OCI-LY1 (cell line): ENCODE measurements around the gene PFKFB2.

Experiments
- H2AFZ ChIP-seq: fragments of 200-600 bp; sonication (generic), shearing (Covaris generic); 2 replicates; pipeline ENCODE4 v1.6.0; 2014; ENCODE audit warnings: antibody characterized with exemption, mild to moderate bottlenecking, low read length
- H3F3A ChIP-seq: fragments of 200-600 bp; sonication (generic), shearing (Covaris generic); 2 replicates; pipeline ENCODE4 v1.6.0; 2014; ENCODE audit warnings: mild to moderate bottlenecking, antibody characterized with exemption, low read length, moderate library complexity; ENCODE audit not compliant: insufficient read depth
- H3K27ac ChIP-seq: fragments of 200-600 bp; sonication (generic); 2 replicates; pipeline ENCODE4 v1.5.1; 2014; ENCODE audit warnings: low read length, mixed run types, mild to moderate bottlenecking, low read depth; ENCODE audit not compliant: poor library complexity, severe bottlenecking
- H3K27me3 ChIP-seq: fragments of 200-600 bp; sonication (generic); 2 replicates; pipeline ENCODE4 v1.6.0; 2014; ENCODE audit warnings: antibody characterized with exemption, mild to moderate bottlenecking, low read length, moderate library complexity; ENCODE audit not compliant: insufficient read depth
- H3K36me3 ChIP-seq: fragments of 200-600 bp; sonication (generic); 2 replicates; pipeline ENCODE4 v1.6.1; 2014; ENCODE audit warnings: mild to moderate bottlenecking, antibody characterized with exemption, low read length, moderate library complexity, mixed read lengths; ENCODE audit not compliant: insufficient read depth
- H3K4me1 ChIP-seq: fragments of 200-600 bp; sonication (generic); 2 replicates; pipeline ENCODE4 v1.5.1; 2014; ENCODE audit warnings: mild to moderate bottlenecking, low read length, moderate library complexity; ENCODE audit not compliant: insufficient read depth, severe bottlenecking
- H3K4me2 ChIP-seq: fragments of 200-600 bp; sonication (generic), shearing (Covaris generic); 2 replicates; pipeline ENCODE4 v1.6.1; 2014; ENCODE audit warnings: low read length
- H3K4me3 ChIP-seq: fragments of 200-600 bp; sonication (generic); 2 replicates; pipeline ENCODE4 v1.5.1; 2014; ENCODE audit warnings: low read length, low read depth, mild to moderate bottlenecking, mixed read lengths; ENCODE audit not compliant: poor library complexity, severe bottlenecking
- H3K79me2 ChIP-seq: fragments of 200-600 bp; shearing (Covaris generic); 2 replicates; pipeline ENCODE4 v1.6.1; 2016; ENCODE audit warnings: mixed run types, low read length, mixed read lengths; ENCODE audit not compliant: insufficient read depth
- H3K9ac ChIP-seq: fragments of 200-600 bp; sonication (generic), shearing (Covaris generic); 2 replicates; pipeline ENCODE4 v1.6.1; 2014; ENCODE audit warnings: mild to moderate bottlenecking, low read length, mixed read lengths
- H3K9me2 ChIP-seq: fragments of 200-600 bp; sonication (generic), shearing (Covaris generic); 2 replicates; pipeline ENCODE4 v1.6.1; 2014; ENCODE audit warnings: low read depth, mild to moderate bottlenecking, low read length, mixed read lengths
- H3K9me3 ChIP-seq: fragments of 200-600 bp; shearing (Covaris generic); 2 replicates; pipeline ENCODE4 v1.6.1; 2014; ENCODE audit warnings: low read length, mixed read lengths
- H4K20me1 ChIP-seq: fragments of 200-600 bp; sonication (generic), shearing (Covaris generic); 2 replicates; pipeline ENCODE4 v1.6.0; 2016; ENCODE audit warnings: mild to moderate bottlenecking, low read length; ENCODE audit not compliant: insufficient read depth
- CTCF ChIP-seq: fragments of 200-600 bp; sonication (generic), shearing (Covaris generic); IDR thresholded peaks from 2 replicates; pipeline ENCODE4 v1.5.1; 2017; ENCODE audit warnings: mild to moderate bottlenecking, antibody characterized with exemption, low read length, moderate library complexity, mixed read lengths
- EZH2 ChIP-seq: fragments of 200-600 bp; sonication (generic), shearing (Covaris generic); IDR thresholded peaks from 2 replicates; pipeline ENCODE4 v1.8.0; 2017; ENCODE audit warnings: borderline replicate concordance, mixed run types, mild to moderate bottlenecking, antibody characterized with exemption, low read length, moderate library complexity, mixed read lengths

PFKFB2 gene

GRCh38 chr1:207020065-207020708, 32.9 kb upstream of the PFKFB2 start:
- H3K9ac ChIP-seq = no peak overlapping the region
- no peaks in the 10 kb centered on the region for H3K9me2 ChIP-seq

GRCh38 chr1:207020709-207021107, 32.4 kb upstream of the PFKFB2 start:
- Histone ChIP-seq H3K9ac (no peak overlapping the region), H4K20me1 (no peaks in the 10 kb centered on the region), H3K4me1 (no peaks in the 10 kb centered on the region), H3K79me2 (no peaks in the 10 kb centered on the region), H3F3A (no peaks in the 10 kb centered on the region), H3K9me3 (no peaks in the 10 kb centered on the region), H3K9me2 (no peaks in the 10 kb centered on the region), H3K36me3 (no peaks in the 10 kb centered on the region), H3K27ac (no peak overlapping the region), H2AFZ (no peak overlapping the region), H3K27me3 (no peaks in the 10 kb centered on the region), H3K4me3 (no peak overlapping the region), H3K4me2 (no peak overlapping the region)
- TF ChIP-seq EZH2 (no peak), CTCF (no peak)

More at GRCh38 chr1:207020065-207020708, 32.9 kb upstream of the PFKFB2 start:
- no peaks in the 10 kb centered on the region for H3K27me3 ChIP-seq
- H3K36me3 ChIP-seq = no peaks in the 10 kb centered on the region
- no peak overlapping the region for H2AFZ ChIP-seq
- TF ChIP-seq EZH2 (no peak), CTCF (no peak)
- H3K9me3 ChIP-seq = no peaks in the 10 kb centered on the region
- H3K4me3 ChIP-seq = no peak overlapping the region
- no peaks in the 10 kb centered on the region for H3F3A ChIP-seq
- no peaks in the 10 kb centered on the region for H4K20me1 ChIP-seq
- H3K79me2 ChIP-seq = no peaks in the 10 kb centered on the region
- no peaks in the 10 kb centered on the region for H3K4me1 ChIP-seq
- H3K4me2 ChIP-seq = no peak overlapping the region
- no peak overlapping the region for H3K27ac ChIP-seq

- Histone ChIP-seq H3K9me2 (no peaks in the 10 kb centered on the region), H3K9ac (no peak overlapping the region), H3K4me1 (no peaks in the 10 kb centered on the region), H3F3A (no peaks in the 10 kb centered on the region), H2AFZ (no peak overlapping the region), H3K9me3 (no peaks in the 10 kb centered on the region), H3K4me3 (no peak overlapping the region), H3K4me2 (no peak overlapping the region), H3K79me2 (no peaks in the 10 kb centered on the region), H4K20me1 (no peaks in the 10 kb centered on the region), H3K27me3 (no peaks in the 10 kb centered on the region), H3K36me3 (no peaks in the 10 kb centered on the region), H3K27ac (no peak overlapping the region)
- TF ChIP-seq EZH2 (no peak), CTCF (no peak)
Measured at GRCh38 chr1:207021139-207021861, 31.8 kb upstream of the PFKFB2 start.
